Measurements from ENCODE around the gene RYR2.

The RYR2 gene

DNA sequence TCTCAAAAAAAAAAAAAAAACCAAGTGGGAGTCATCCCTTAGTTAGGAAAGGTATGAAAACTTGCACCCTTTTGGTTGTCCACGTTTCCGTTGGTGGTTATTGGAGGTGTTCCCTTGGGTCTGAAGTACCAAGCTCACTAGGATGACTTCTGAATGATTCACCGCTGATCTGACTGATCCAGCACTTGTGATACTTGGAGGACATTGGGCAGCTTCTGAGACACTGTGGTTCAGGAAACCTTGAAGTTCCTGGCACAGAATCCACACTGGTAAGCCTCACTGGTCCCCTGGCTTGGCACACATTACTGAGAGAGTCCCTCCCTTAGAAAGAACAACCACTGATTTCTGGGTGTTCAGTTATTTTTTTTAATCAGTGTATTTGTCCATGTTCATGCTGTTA lies 91.9 kb downstream of the RYR2 start:
- DNase-seq (ENCODE audit: low read depth): no peak
- H3K4me3 ChIP-seq (ENCODE audit: low read length): no peak overlapping the region
- TF ChIP-seq, protein P1, sequence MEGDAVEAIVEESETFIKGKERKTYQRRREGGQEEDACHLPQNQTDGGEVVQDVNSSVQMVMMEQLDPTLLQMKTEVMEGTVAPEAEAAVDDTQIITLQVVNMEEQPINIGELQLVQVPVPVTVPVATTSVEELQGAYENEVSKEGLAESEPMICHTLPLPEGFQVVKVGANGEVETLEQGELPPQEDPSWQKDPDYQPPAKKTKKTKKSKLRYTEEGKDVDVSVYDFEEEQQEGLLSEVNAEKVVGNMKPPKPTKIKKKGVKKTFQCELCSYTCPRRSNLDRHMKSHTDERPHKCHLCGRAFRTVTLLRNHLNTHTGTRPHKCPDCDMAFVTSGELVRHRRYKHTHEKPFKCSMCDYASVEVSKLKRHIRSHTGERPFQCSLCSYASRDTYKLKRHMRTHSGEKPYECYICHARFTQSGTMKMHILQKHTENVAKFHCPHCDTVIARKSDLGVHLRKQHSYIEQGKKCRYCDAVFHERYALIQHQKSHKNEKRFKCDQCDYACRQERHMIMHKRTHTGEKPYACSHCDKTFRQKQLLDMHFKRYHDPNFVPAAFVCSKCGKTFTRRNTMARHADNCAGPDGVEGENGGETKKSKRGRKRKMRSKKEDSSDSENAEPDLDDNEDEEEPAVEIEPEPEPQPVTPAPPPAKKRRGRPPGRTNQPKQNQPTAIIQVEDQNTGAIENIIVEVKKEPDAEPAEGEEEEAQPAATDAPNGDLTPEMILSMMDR (IDR thresholded peaks at IDR 0.05; ENCODE audit: insufficient read depth, low read depth, low read length, missing control alignments): no peak

DNA sequence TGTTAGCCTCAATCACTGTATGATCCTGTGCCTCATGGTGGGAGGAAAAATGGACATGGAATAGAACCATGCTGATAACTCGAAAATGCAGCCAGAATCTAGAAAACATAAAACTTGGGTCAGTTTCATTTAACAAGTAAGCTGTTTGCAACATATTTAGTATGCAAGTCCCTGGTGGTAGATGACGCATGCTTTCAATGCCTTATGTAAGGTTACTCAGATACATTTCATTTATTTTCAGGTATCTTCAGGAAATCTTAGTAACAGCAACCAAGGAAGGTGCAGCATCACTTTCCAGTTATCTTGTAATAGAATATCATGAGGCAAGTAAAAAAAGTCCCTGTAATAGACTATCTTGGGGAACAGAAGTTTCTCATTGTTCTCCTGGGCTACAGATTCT lies 92.9 kb downstream of the RYR2 start:
- TF ChIP-seq, protein P1 (IDR thresholded peaks at IDR 0.05; ENCODE audit: insufficient read depth, low read depth, low read length, missing control alignments): no peak
- no peak for DNase-seq (ENCODE audit: low read depth)
- H3K4me3 ChIP-seq (ENCODE audit: low read length): no peak overlapping the region

DNA sequence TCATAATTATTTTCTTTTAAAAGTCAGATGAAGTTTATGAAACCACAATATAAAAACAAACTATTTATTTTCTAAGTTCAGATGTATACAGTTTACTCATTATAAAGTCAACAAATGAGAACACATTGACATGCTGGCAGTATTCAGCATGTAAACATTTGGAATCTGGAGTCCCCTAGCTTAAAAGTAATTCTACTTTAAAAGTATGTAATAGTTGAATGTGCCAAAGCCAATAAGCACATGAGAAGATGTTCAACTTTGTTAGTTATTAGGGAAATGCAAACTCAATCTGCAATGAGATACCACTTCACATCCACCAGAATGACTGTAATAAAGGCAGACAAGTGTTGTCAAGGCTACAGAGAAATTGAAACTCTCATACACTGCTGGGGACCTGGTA lies 96.6 kb downstream of the RYR2 start:
- no peak for DNase-seq (ENCODE audit: low read depth)
- TF ChIP-seq, protein P1 (IDR thresholded peaks at IDR 0.05; ENCODE audit: insufficient read depth, low read depth, low read length, missing control alignments): no peak
- H3K4me3 ChIP-seq (ENCODE audit: low read length): no peak overlapping the region

DNA sequence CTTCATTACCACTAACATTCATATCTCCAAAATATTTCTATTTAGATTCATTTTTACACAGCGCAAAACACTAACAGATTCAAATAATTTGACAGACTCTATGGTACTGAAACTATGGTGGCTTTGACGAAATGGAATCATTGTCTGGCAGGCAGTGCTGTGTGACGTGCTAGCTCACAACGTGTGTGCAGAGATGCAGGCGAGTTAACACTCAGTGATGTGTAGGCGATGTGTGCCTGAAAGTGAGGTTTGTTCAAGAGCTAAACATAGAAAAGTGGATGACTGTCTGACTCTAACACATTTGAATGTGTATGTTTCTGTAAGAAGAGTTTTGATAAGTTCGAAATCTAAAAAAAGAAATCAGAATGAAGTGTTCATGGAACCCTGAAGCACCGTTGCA lies 97.7 kb downstream of the RYR2 start:
- DNase-seq (ENCODE audit: low read depth): no peak
- no peak overlapping the region for H3K4me3 ChIP-seq (ENCODE audit: low read length)
- TF ChIP-seq, protein P1 (IDR thresholded peaks at IDR 0.05; ENCODE audit: insufficient read depth, low read depth, low read length, missing control alignments): no peak

DNA sequence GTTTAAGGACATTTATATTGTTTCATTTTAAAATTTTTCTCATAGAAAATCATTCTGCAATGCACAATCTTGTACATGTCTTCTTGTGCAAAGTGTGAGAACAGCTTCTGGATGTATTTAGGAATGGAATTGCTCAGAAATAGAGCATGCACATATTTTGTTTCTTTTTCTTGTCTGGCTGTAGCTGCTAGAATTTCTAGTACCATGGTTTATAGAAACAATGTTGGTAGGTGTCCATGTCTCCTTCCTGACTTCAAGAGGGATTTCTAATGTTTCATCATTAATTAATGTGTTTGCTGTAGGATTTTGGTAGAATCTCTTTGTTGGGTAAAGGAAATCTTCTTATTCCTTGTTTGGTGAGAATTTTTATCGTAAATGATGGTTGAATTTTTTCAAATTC lies 99.0 kb downstream of the RYR2 start:
- no peak for DNase-seq (ENCODE audit: low read depth)
- TF ChIP-seq, protein P1 (IDR thresholded peaks at IDR 0.05; ENCODE audit: insufficient read depth, low read depth, low read length, missing control alignments): no peak
- no peak overlapping the region for H3K4me3 ChIP-seq (ENCODE audit: low read length)

DNA sequence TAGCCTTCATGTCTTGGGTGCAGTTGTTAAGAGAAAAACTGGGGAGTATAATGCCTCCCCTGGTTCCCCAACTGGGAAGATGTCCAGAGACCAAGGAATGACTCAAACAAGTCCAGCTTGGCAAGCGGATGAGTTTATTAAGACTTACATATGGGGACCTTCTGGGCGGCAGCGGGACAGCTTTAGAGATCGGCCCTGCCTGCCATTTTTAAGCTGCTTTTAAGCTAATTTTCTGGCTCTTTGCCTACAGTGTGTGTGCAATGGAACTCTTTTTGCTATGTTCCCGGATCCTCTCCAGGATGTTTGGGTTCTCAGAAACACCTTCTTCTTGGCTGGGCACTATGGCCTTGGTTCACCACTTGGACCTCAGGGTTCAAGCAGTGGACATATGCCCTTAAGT lies 99.5 kb downstream of the RYR2 start:
- TF ChIP-seq, protein P1 (IDR thresholded peaks at IDR 0.05; ENCODE audit: insufficient read depth, low read depth, low read length, missing control alignments): no peak
- no peak overlapping the region for H3K4me3 ChIP-seq (ENCODE audit: low read length)
- DNase-seq (ENCODE audit: low read depth): no peak

DNA sequence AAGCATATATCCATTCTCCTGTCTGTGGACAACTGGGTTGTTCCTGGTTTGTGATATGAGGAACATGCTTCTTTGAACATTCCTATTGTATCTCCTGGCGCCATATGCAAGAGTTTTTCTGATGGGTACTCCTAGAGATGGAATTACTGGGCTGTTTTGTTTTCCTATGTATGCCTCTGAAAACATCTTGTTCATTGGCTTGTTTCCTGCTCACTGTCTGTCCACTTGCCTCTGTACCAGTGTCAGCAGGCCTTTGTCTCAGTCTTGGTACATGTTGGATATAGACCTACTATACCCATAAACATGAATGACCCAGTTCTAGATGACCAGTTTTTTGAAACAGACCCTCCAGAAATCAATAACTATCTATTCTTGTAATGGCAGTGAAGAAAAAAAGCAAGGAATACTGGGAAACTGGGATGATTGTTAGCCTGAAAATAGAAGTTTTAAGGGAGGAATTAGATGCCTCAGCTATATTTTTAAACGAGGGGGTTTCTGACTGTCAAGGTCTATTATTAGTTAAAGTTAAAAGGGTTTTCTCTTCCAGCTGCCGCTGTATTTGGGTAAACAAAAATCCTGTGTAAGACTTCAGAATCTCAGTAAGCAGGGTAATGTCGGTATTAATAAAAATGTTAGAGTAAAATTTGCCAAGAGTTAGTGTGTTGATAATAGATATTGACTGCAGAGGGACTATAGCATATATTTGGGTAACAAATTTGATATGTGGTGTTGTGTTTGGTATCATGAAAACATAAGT lies 103.6 kb downstream of the RYR2 start:
- H3K4me3 ChIP-seq (ENCODE audit: low read length): no peak overlapping the region
- no peak for DNase-seq (ENCODE audit: low read depth)
- TF ChIP-seq, protein P1 (IDR thresholded peaks at IDR 0.05; ENCODE audit: insufficient read depth, low read depth, low read length, missing control alignments): no peak

Measured in epithelial cell of esophagus (primary cell).